Measurements from ENCODE around the gene TBC1D10B.

GRCh38 chr16:30335598-30336474, 34.5 kb downstream of the TBC1D10B start:
- TF ChIP-seq POLR2A (IDR thresholded peaks at IDR 0.05), result no peak
- no peak for TF ChIP-seq CTCF (IDR thresholded peaks at IDR 0.05)

Data from esophagus squamous epithelium (tissue), 4 donors.